Hepatocyte (in vitro differentiated cells): ENCODE measurements around the gene THRA. TPM values are rescaled to one million over a fixed set of nuclear protein-coding genes. Genes with fewer than 3 reads are reported as not detected.
A peak's percentile ranks its signal among the peaks of the same experiment; 100 is the strongest.

ENCODE experiments used
- DNase-seq: peaks from one replicate; pipeline ENCODE4 v3.0.0-alpha.2; 2016; ENCODE audit warnings: low spot score
- H2AFZ ChIP-seq: fragments of 200-600 bp; sonication (generic); 2 replicates; pipeline ENCODE4 v1.6.0; 2016; ENCODE audit warnings: antibody characterized with exemption, mild to moderate bottlenecking
- H3K27ac ChIP-seq: fragments of 200-600 bp; sonication (generic); 2 replicates; pipeline ENCODE4 v1.5.1; 2016; ENCODE audit warnings: mild to moderate bottlenecking
- H3K27me3 ChIP-seq: fragments of 200-600 bp; sonication (generic); 2 replicates; pipeline ENCODE4 v1.6.1; 2016
- H3K36me3 ChIP-seq: fragments of 200-600 bp; sonication (generic); replicated peaks from 2 replicates; pipeline ENCODE4 v1.5.1; 2016; ENCODE audit warnings: low read depth; ENCODE audit not compliant: insufficient read depth
- H3K4me1 ChIP-seq: fragments of 200-600 bp; sonication (generic); 2 replicates; pipeline ENCODE4 v1.5.1; 2016; ENCODE audit warnings: mild to moderate bottlenecking, moderate library complexity; ENCODE audit not compliant: insufficient read depth
- H3K4me2 ChIP-seq: fragments of 200-600 bp; sonication (generic); 2 replicates; pipeline ENCODE4 v1.6.0; 2016
- H3K4me3 ChIP-seq: fragments of 200-600 bp; sonication (generic); 2 replicates; pipeline ENCODE4 v1.5.1; 2016; ENCODE audit warnings: mild to moderate bottlenecking
- H3K79me2 ChIP-seq: fragments of 200-600 bp; sonication (generic); 2 replicates; pipeline ENCODE4 v1.6.0; 2017; ENCODE audit warnings: mild to moderate bottlenecking
- H3K9me2 ChIP-seq: fragments of 200-600 bp; sonication (generic); replicated peaks from 2 replicates; pipeline ENCODE4 v1.6.0; 2017; ENCODE audit warnings: mild to moderate bottlenecking; ENCODE audit not compliant: insufficient read depth
- H3K9me3 ChIP-seq: fragments of 200-600 bp; sonication (generic); 2 replicates; pipeline ENCODE4 v1.5.1; 2016; ENCODE audit warnings: low read depth, mild to moderate bottlenecking
- H4K20me1 ChIP-seq: fragments of 200-600 bp; sonication (generic); 2 replicates; pipeline ENCODE4 v1.6.0; 2016; ENCODE audit warnings: mild to moderate bottlenecking; ENCODE audit not compliant: insufficient read depth, poor library complexity, severe bottlenecking
- CTCF ChIP-seq: fragments of 200-600 bp; sonication (generic); IDR thresholded peaks from 2 replicates; pipeline ENCODE4 v1.5.1; 2016; ENCODE audit warnings: antibody characterized with exemption, mild to moderate bottlenecking; ENCODE audit not compliant: poor library complexity
- EZH2 ChIP-seq: fragments of 200-600 bp; sonication (generic); IDR thresholded peaks from 2 replicates; pipeline ENCODE4 v1.6.1; 2016; ENCODE audit warnings: antibody characterized with exemption, mild to moderate bottlenecking, borderline replicate concordance
- EZH2phosphoT487 ChIP-seq: fragments of 200-600 bp; sonication (generic); IDR thresholded peaks from one replicate; pipeline ENCODE4 v1.6.1; 2018; ENCODE audit warnings: antibody characterized with exemption, mild to moderate bottlenecking, low read depth, moderate library complexity; ENCODE audit not compliant: unreplicated experiment, severe bottlenecking
- WGBS: methylation state at CpG from one replicate; pipeline ENCODE4 v1.1.6; 2016; ENCODE audit warnings: low lambda C conversion rate; ENCODE audit errors: missing lambda C conversion rate; 5-methylcytosine and 5-hydroxymethylcytosine counted together
- polyA plus RNA-seq: library from polyadenylated mRNA; unstranded; fragments of >200 nt; fragmentation: Nextera tagmentation; extraction: Ambion mirVana; gene quantifications from 2 replicates; pipeline ENCODE4 v1.2.1, GENCODE V29; 2016
- total RNA-seq: library from RNA; depleted of rRNA; stranded (reverse); fragments of >200 nt; gene quantifications from 2 replicates; pipeline ENCODE4 v1.2.3, GENCODE V29; 2014

Gene THRA
- total and polyA plus RNA-seq, 2 experiments from 2014 or later, result 22.5 to 35.3 TPM

GRCh38 chr17:40015998-40016985 is 46.5 kb upstream of the THRA start:
- 88% methylated on average over 23 of the region's 26 CpGs for WGBS
- DNase-seq, result no peak
- H3K9me2 ChIP-seq, result no peaks in the 10 kb centered on the region
- no peaks in the 10 kb centered on the region for H3K27me3 ChIP-seq
- H3K27ac ChIP-seq, result no peak overlapping the region
- no peak overlapping the region for H3K4me2 ChIP-seq
- no peaks in the 10 kb centered on the region for H3K79me2 ChIP-seq
- no peaks in the 10 kb centered on the region for H3K36me3 ChIP-seq
- no peaks in the 10 kb centered on the region for H3K9me3 ChIP-seq
- peaks cover 14% of the 10 kb centered on the region for H3K4me1 ChIP-seq
- H2AFZ ChIP-seq, result no peak overlapping the region
- TF ChIP-seq EZH2 (no peak), EZH2phosphoT487 (no peak)
- no peak overlapping the region for H3K4me3 ChIP-seq
- H4K20me1 ChIP-seq, result no peaks in the 10 kb centered on the region

GRCh38 chr17:40017422-40018080 is 45.2 kb upstream of the THRA start:
- Histone ChIP-seq H3K4me3 (no peak overlapping the region), H3K4me1 (peaks cover 14% of the 10 kb centered on the region), H2AFZ (no peak overlapping the region), H3K27me3 (no peaks in the 10 kb centered on the region), H4K20me1 (no peaks in the 10 kb centered on the region), H3K9me2 (no peaks in the 10 kb centered on the region), H3K4me2 (no peak overlapping the region), H3K79me2 (no peaks in the 10 kb centered on the region), H3K27ac (no peak overlapping the region), H3K36me3 (no peaks in the 10 kb centered on the region), H3K9me3 (no peaks in the 10 kb centered on the region)
- WGBS, result 78% methylated on average over 15 of the region's 15 CpGs
- DNase-seq, result no peak
- no peak for TF ChIP-seq EZH2phosphoT487
- no peak for TF ChIP-seq CTCF
- no peak for TF ChIP-seq EZH2

- no peak overlapping the region for H3K27ac ChIP-seq
- no peak overlapping the region for H3K4me2 ChIP-seq
- no peaks in the 10 kb centered on the region for H3K36me3 ChIP-seq
- H4K20me1 ChIP-seq, result no peaks in the 10 kb centered on the region
- no peaks in the 10 kb centered on the region for H3K9me2 ChIP-seq
- no peaks in the 10 kb centered on the region for H3K79me2 ChIP-seq
- peak; percentile 12 for DNase-seq
- 49% methylated on average over 13 of the region's 15 CpGs for WGBS
- H3K9me3 ChIP-seq, result no peaks in the 10 kb centered on the region
- TF ChIP-seq EZH2 (no peak), EZH2phosphoT487 (no peak), CTCF (no peak)
- peaks cover 14% of the 10 kb centered on the region for H3K4me1 ChIP-seq
- no peaks in the 10 kb centered on the region for H3K27me3 ChIP-seq
- H3K4me3 ChIP-seq, result no peak overlapping the region
- H2AFZ ChIP-seq, result no peak overlapping the region
Observed at GRCh38 chr17:40018211-40019121, 44.3 kb upstream of the THRA start.
